Jurkat, Clone E6-1 (cell line): Measurements from ENCODE around the gene PAX2.
A peak's percentile ranks its signal among the peaks of the same experiment; 100 is the strongest.

Experiments
- DNase-seq: peaks from one replicate; pipeline ENCODE4 v3.0.0-alpha.2; 2011; ENCODE audit warnings: low read depth, low spot score
- H3K4me3 ChIP-seq: 2 replicates; pipeline ENCODE4 v1.5.1; 2011; ENCODE audit warnings: mild to moderate bottlenecking, low read length, control low read depth, moderate library complexity

PAX2 gene

GRCh38 chr10:100826983-100827818, 81.8 kb downstream of the PAX2 start:
- DNase-seq, result no peak
- H3K4me3 ChIP-seq, result no peak overlapping the region

GRCh38 chr10:100827819-100828737, 82.7 kb downstream of the PAX2 start:
- no peak overlapping the region for H3K4me3 ChIP-seq
- no peak for DNase-seq

- H3K4me3 ChIP-seq, result peak overlapping the region; percentile 40
These were observed 83.3 kb downstream of the PAX2 start for GRCh38 chr10:100828738-100829096.

GRCh38 chr10:100829097-100829870, 83.9 kb downstream of the PAX2 start:
- no peak for DNase-seq
- H3K4me3 ChIP-seq, result peak overlapping the region; percentile 40

More at GRCh38 chr10:100828738-100829096, 83.3 kb downstream of the PAX2 start:
- DNase-seq, result no peak

- no peak for DNase-seq
These were observed 84.7 kb downstream of the PAX2 start for GRCh38 chr10:100829933-100830727.

GRCh38 chr10:100830728-100831111, 85.3 kb downstream of the PAX2 start:
- DNase-seq, result no peak
- no peak overlapping the region for H3K4me3 ChIP-seq

More at GRCh38 chr10:100829933-100830727, 84.7 kb downstream of the PAX2 start:
- no peak overlapping the region for H3K4me3 ChIP-seq

GRCh38 chr10:100831742-100832141, 86.4 kb downstream of the PAX2 start:
- no peak overlapping the region for H3K4me3 ChIP-seq

GRCh38 chr10:100835810-100836209, 90.4 kb downstream of the PAX2 start:
- no peak for DNase-seq
- no peak overlapping the region for H3K4me3 ChIP-seq

More at GRCh38 chr10:100831742-100832141, 86.4 kb downstream of the PAX2 start:
- DNase-seq, result no peak

- no peak for DNase-seq
- no peak overlapping the region for H3K4me3 ChIP-seq
These were observed 91.5 kb downstream of the PAX2 start for GRCh38 chr10:100836891-100837290.

- no peak overlapping the region for H3K4me3 ChIP-seq
These were observed 91.9 kb downstream of the PAX2 start for GRCh38 chr10:100837300-100837699.

GRCh38 chr10:100838986-100839385, 93.6 kb downstream of the PAX2 start:
- peak; percentile 27 for DNase-seq
- H3K4me3 ChIP-seq, result no peak overlapping the region

More at GRCh38 chr10:100837300-100837699, 91.9 kb downstream of the PAX2 start:
- no peak for DNase-seq

GRCh38 chr10:100841528-100841927, 96.1 kb downstream of the PAX2 start:
- DNase-seq, result no peak

GRCh38 chr10:100847440-100847839, 102.1 kb downstream of the PAX2 start:
- no peak overlapping the region for H3K4me3 ChIP-seq
- no peak for DNase-seq

More at GRCh38 chr10:100841528-100841927, 96.1 kb downstream of the PAX2 start:
- no peak overlapping the region for H3K4me3 ChIP-seq

GRCh38 chr10:100848770-100849169, 103.4 kb downstream of the PAX2 start:
- no peak for DNase-seq
- no peak overlapping the region for H3K4me3 ChIP-seq

GRCh38 chr10:100858261-100858660, 112.9 kb downstream of the PAX2 start:
- peak; percentile 55 for DNase-seq
- H3K4me3 ChIP-seq, result no peak overlapping the region

- DNase-seq, result no peak
- H3K4me3 ChIP-seq, result no peak overlapping the region
These were observed 113.5 kb downstream of the PAX2 start for GRCh38 chr10:100858747-100859483.

GRCh38 chr10:100859484-100859763, 114.0 kb downstream of the PAX2 start:
- DNase-seq, result no peak
- H3K4me3 ChIP-seq, result no peak overlapping the region

- DNase-seq, result no peak
- H3K4me3 ChIP-seq, result no peak overlapping the region
These were observed 118.1 kb downstream of the PAX2 start for GRCh38 chr10:100863433-100863832.
